HCT116 (cell line): ENCODE data around the gene PGA4. TPM values are rescaled to one million over a fixed set of nuclear protein-coding genes. Genes with fewer than 3 reads are reported as not detected.

Experiments used
- ATAC-seq: fragments of 200-7000 bp; cut with Tn5 transposase; 2 replicates; pipeline ENCODE4 v1.9.1; 2020; ENCODE audit warnings: mild to moderate bottlenecking, moderate library complexity
- BruUV-seq: library from RNA; stranded (reverse); fragments of 400-500 nt; replicated peaks from 2 replicates; lab custom pipeline; 2021; lab: Mats Ljungman, UMichigan
- CTCF ChIA-PET: fragments of 300-600 bp; sonication (Branson Sonifier 250); formaldehyde crosslinking; loops from one replicate; lab custom pipeline; 2021; ENCODE audit warnings: antibody characterized with exemption; lab: Charles Lee
- POLR2A ChIA-PET: fragments of 300-600, 350-600 bp; sonication (Branson Sonifier 250); formaldehyde crosslinking; loops from one replicate; lab custom pipeline; 2021; ENCODE audit warnings: antibody characterized with exemption; lab: Charles Lee
- RAD21 ChIA-PET, 2 experiments: fragments of 300-600 bp; sonication (Branson Sonifier 250); formaldehyde crosslinking; loops; one replicate each; lab custom pipeline; 2023; ENCODE audit warnings: low total read pairs in 2 of 2; ENCODE audit not compliant: uncharacterized antibody in 2 of 2, unreplicated experiment in 2 of 2, low non-redundant PET in 1 of 2; lab: Charles Lee
- DNase-seq: peaks from one replicate; pipeline ENCODE4 v3.0.0-alpha.2; 2010; ENCODE audit warnings: low read depth, low spot score
- H2AFZ ChIP-seq: fragments of 200-600 bp; shearing (Covaris generic), sonication (generic); 2 replicates; pipeline ENCODE4 v1.6.1; 2017; ENCODE audit warnings: low read depth, mixed run types, mixed read lengths, antibody characterized with exemption, low read length; ENCODE audit not compliant: poor library complexity, severe bottlenecking
- H3K27ac ChIP-seq: 2 replicates; pipeline ENCODE4 v1.5.1; 2012; ENCODE audit warnings: low read depth, low read length
- H3K27me3 ChIP-seq: fragments of 200-600 bp; sonication (generic); 2 replicates; pipeline ENCODE4 v1.6.1; 2016; ENCODE audit warnings: mixed run types, low read length, mixed read lengths; ENCODE audit not compliant: insufficient read depth
- H3K36me3 ChIP-seq, 2 experiments: fragments of 200-500 bp in 1 of 2; fragments of 200-600 bp in 1 of 2; sonication (Bioruptor generic) in 1 of 2; sonication (generic) in 1 of 2; 2 replicates each; pipeline versions ENCODE4 v1.5.1 to v1.6.1; 2014 to 2016; ENCODE audit warnings: low read length in 2 of 2, inconsistent platforms in 1 of 2, mixed read lengths in 1 of 2, mixed run types in 1 of 2; ENCODE audit not compliant: insufficient read depth in 2 of 2, control insufficient read depth in 1 of 2
- H3K4me1 ChIP-seq, 2 experiments: fragments of 200-600 bp in 1 of 2; sonication (generic) in 1 of 2; 2 replicates each; pipeline versions ENCODE4 v1.5.1 to v1.6.1; 2012 to 2017; ENCODE audit warnings: low read length in 2 of 2, inconsistent platforms in 1 of 2, mild to moderate bottlenecking in 1 of 2, mixed read lengths in 1 of 2, mixed run types in 1 of 2, moderate library complexity in 1 of 2; ENCODE audit not compliant: insufficient read depth in 2 of 2, control insufficient read depth in 1 of 2
- H3K4me2 ChIP-seq: fragments of 200-600 bp; sonication (generic); 2 replicates; pipeline ENCODE4 v1.6.1; 2017; ENCODE audit warnings: mixed run types, low read length, mixed read lengths
- H3K4me3 ChIP-seq, 2 experiments: fragments of 200-600 bp in 1 of 2; sonication (generic) in 1 of 2; replicated peaks in 1 of 2; 2 replicates each; pipeline ENCODE4 v1.5.1; 2011 to 2016; ENCODE audit warnings: low read length in 2 of 2, control low read depth in 1 of 2, low read depth in 1 of 2, mild to moderate bottlenecking in 1 of 2, mixed read lengths in 1 of 2, mixed run types in 1 of 2
- H3K79me2 ChIP-seq: fragments of 200-600 bp; sonication (generic); 2 replicates; pipeline ENCODE4 v1.6.1; 2017; ENCODE audit warnings: mild to moderate bottlenecking, mixed run types, low read length, moderate library complexity, mixed read lengths; ENCODE audit not compliant: insufficient read depth
- H3K9ac ChIP-seq: fragments of 200-600 bp; sonication (generic); 2 replicates; pipeline ENCODE4 v1.6.1; 2016; ENCODE audit warnings: low read length, mixed read lengths
- H3K9me2 ChIP-seq: fragments of 200-600 bp; sonication (generic), shearing (Covaris generic); 2 replicates; pipeline ENCODE4 v1.6.1; 2017; ENCODE audit warnings: mixed run types, mild to moderate bottlenecking, moderate library complexity; ENCODE audit not compliant: insufficient read depth
- H3K9me3 ChIP-seq, 2 experiments: fragments of 200-500 bp in 1 of 2; fragments of 200-600 bp in 1 of 2; sonication (Bioruptor generic) in 1 of 2; sonication (generic) in 1 of 2; 2 replicates each; pipeline ENCODE4 v1.6.1; 2014 to 2017; ENCODE audit warnings: low read length in 2 of 2, mixed read lengths in 2 of 2, inconsistent platforms in 1 of 2, low read depth in 1 of 2, mild to moderate bottlenecking in 1 of 2, mixed run types in 1 of 2, moderate library complexity in 1 of 2; ENCODE audit not compliant: control insufficient read depth in 1 of 2, insufficient read depth in 1 of 2
- H4K20me1 ChIP-seq: fragments of 200-600 bp; sonication (generic), shearing (Covaris generic); 2 replicates; pipeline ENCODE4 v1.6.1; 2017; ENCODE audit warnings: mixed run types, mild to moderate bottlenecking, moderate library complexity; ENCODE audit not compliant: insufficient read depth
- CBX3 ChIP-seq: IDR thresholded peaks from 2 replicates; pipeline ENCODE4 v1.6.1; 2012; ENCODE audit warnings: low read depth
- CEBPB ChIP-seq: IDR thresholded peaks from 2 replicates; pipeline ENCODE4 v1.6.1; 2012; ENCODE audit warnings: low read depth
- ELF1 ChIP-seq: IDR thresholded peaks from 2 replicates; pipeline ENCODE4 v1.6.1; 2012; ENCODE audit warnings: low read depth, borderline replicate concordance
- FOSL1 ChIP-seq: IDR thresholded peaks from 2 replicates; pipeline ENCODE4 v1.6.1; 2012; ENCODE audit warnings: low read depth
- JUND ChIP-seq: IDR thresholded peaks from 2 replicates; pipeline ENCODE4 v1.6.1; 2012
- MAX ChIP-seq: IDR thresholded peaks from 2 replicates; pipeline ENCODE4 v1.6.1; 2012
- POLR2AphosphoS5 ChIP-seq: IDR thresholded peaks from 2 replicates; pipeline ENCODE4 v1.6.1; 2011; ENCODE audit warnings: mild to moderate bottlenecking, low read depth, low read length, moderate library complexity
- SP1 ChIP-seq: IDR thresholded peaks from 2 replicates; pipeline ENCODE4 v1.6.1; 2012; ENCODE audit warnings: low read depth
- SRF ChIP-seq: IDR thresholded peaks from 2 replicates; pipeline ENCODE4 v1.6.1; 2012; ENCODE audit warnings: low read depth
- TCF7L2 ChIP-seq: IDR thresholded peaks from 2 replicates; pipeline ENCODE4 v1.7.0; 2011; ENCODE audit warnings: borderline replicate concordance, inconsistent platforms; ENCODE audit not compliant: insufficient read depth, insufficient read length; ENCODE audit errors: extremely low read depth
- YY1 ChIP-seq: IDR thresholded peaks from 2 replicates; pipeline ENCODE4 v1.6.1; 2011; ENCODE audit warnings: low read length, low read depth, moderate library complexity, mild to moderate bottlenecking; ENCODE audit not compliant: insufficient replicate concordance; ENCODE audit errors: extremely low read depth
- intact Hi-C: fragments of 100-400 bp; cut with micrococcal nuclease; formaldehyde crosslinking; loops from 2 replicates; pipeline ENCODE4 v1.10.0; 2022
- total RNA-seq: library from RNA; stranded (reverse); gene quantifications from one replicate; pipeline ENCODE4 v1.2.1, GENCODE V29; 2021; ENCODE audit not compliant: unreplicated experiment
- TF ChIP-seq, protein P1 (sequence below): IDR thresholded peaks from 2 replicates; pipeline ENCODE4 v1.6.1; 2012; ENCODE audit warnings: low read depth
- TF ChIP-seq, protein P2 (sequence below): IDR thresholded peaks from 2 replicates; pipeline ENCODE4 v1.6.1; 2012
- TF ChIP-seq, protein P3 (sequence below), 3 experiments: fragments of 200-600 bp in 1 of 3; sonication (generic) in 1 of 3; IDR thresholded peaks in 2 of 3; conservative IDR thresholded peaks in 1 of 3; 2 replicates each; pipeline ENCODE4 v1.5.1; 2012 to 2017; ENCODE audit warnings: low read depth in 2 of 3, low read length in 2 of 3, antibody characterized with exemption in 1 of 3, borderline replicate concordance in 1 of 3, control low read depth in 1 of 3, mild to moderate bottlenecking in 1 of 3, mixed read lengths in 1 of 3, mixed run types in 1 of 3, moderate library complexity in 1 of 3; ENCODE audit not compliant: insufficient read depth in 1 of 3

The PGA4 gene
- total RNA-seq, 1 experiment from 2014 or later, result not detected

DNA sequence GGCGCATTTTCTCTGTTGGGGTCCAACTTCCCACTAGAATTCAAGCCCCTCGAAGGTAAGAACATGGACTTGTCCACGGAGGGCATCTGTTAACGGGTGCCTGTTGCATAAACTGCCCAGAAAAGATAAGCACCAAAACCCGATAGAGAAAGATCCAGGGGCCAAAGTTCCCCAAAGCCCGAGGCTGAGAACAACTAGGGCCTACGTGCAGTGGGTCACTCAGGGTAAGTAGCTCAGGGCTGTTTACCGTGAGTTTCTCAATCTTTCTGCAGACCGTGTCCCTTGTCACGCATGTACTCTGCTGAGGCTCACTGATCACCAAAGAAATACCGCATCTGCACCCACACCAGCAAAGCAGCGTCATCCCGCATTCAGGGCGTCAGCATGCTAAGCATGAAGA is 43.2 kb downstream of the PGA4 start (continued):
- TF ChIP-seq, protein P1, sequence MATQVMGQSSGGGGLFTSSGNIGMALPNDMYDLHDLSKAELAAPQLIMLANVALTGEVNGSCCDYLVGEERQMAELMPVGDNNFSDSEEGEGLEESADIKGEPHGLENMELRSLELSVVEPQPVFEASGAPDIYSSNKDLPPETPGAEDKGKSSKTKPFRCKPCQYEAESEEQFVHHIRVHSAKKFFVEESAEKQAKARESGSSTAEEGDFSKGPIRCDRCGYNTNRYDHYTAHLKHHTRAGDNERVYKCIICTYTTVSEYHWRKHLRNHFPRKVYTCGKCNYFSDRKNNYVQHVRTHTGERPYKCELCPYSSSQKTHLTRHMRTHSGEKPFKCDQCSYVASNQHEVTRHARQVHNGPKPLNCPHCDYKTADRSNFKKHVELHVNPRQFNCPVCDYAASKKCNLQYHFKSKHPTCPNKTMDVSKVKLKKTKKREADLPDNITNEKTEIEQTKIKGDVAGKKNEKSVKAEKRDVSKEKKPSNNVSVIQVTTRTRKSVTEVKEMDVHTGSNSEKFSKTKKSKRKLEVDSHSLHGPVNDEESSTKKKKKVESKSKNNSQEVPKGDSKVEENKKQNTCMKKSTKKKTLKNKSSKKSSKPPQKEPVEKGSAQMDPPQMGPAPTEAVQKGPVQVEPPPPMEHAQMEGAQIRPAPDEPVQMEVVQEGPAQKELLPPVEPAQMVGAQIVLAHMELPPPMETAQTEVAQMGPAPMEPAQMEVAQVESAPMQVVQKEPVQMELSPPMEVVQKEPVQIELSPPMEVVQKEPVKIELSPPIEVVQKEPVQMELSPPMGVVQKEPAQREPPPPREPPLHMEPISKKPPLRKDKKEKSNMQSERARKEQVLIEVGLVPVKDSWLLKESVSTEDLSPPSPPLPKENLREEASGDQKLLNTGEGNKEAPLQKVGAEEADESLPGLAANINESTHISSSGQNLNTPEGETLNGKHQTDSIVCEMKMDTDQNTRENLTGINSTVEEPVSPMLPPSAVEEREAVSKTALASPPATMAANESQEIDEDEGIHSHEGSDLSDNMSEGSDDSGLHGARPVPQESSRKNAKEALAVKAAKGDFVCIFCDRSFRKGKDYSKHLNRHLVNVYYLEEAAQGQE, result no peak
- TF ChIP-seq MAX, result no peak

DNA sequence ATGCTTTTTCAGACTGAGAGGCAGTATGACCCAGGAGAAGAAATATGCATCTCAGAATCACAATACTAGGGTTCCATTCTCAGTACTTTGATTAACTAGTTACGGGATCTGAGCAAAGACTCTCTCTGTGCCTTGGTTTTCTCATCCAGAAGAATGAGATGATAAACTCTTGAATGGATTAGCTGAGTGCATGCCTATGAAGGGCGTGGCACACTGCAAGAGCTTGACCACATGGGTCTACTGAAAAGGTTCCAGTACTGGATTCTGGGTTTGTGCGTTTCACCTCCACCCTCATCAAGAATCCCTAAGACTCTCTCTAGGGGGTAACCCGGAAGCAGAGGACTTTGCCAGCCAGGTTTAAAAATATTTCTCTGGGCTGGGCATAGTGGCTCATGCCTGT is 44.5 kb downstream of the PGA4 start:
- no peaks in the 10 kb centered on the region for H3K27me3 ChIP-seq
- ChIA-PET CTCF (no interaction called here), POLR2A (no interaction called here), RAD21 (no interaction called here)
- no peaks in the 10 kb centered on the region for H3K79me2 ChIP-seq
- H3K27ac ChIP-seq, result no peak overlapping the region
- BruUV-seq, result no TSS peak
- H3K4me1 ChIP-seq, result peaks cover 8 to 15% of the 10 kb centered on the region in 2 experiments
- peak overlapping the region; percentile 63 for H3K4me2 ChIP-seq
- no peaks in the 10 kb centered on the region for H3K9me3 ChIP-seq
- no peaks in the 10 kb centered on the region for H3K36me3 ChIP-seq
- no peak overlapping the region for H3K9ac ChIP-seq
- ATAC-seq (peak; percentile 72), DNase-seq (no peak)
- no peak overlapping the region for H2AFZ ChIP-seq
- H3K4me3 ChIP-seq, result 0 out of 4 replicates have a peak overlapping the region, but pooled peaks of 1 of the 2 experiments have one; percentile 16
- H3K9me2 ChIP-seq, result no peaks in the 10 kb centered on the region
- H4K20me1 ChIP-seq, result no peaks in the 10 kb centered on the region
- intact Hi-C loops, result no loop called here
- no peak for TF ChIP-seq ELF1
- TF ChIP-seq JUND, result no peak
- no peak for TF ChIP-seq POLR2AphosphoS5
- TF ChIP-seq, protein P1, result no peak
- TF ChIP-seq, protein P2, sequence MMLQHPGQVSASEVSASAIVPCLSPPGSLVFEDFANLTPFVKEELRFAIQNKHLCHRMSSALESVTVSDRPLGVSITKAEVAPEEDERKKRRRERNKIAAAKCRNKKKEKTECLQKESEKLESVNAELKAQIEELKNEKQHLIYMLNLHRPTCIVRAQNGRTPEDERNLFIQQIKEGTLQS, result no peak
- TF ChIP-seq FOSL1, result no peak
- no peak for TF ChIP-seq SRF
- TF ChIP-seq YY1, result no peak
- TF ChIP-seq CBX3, result no peak
- TF ChIP-seq SP1, result no peak
- TF ChIP-seq, protein P3, sequence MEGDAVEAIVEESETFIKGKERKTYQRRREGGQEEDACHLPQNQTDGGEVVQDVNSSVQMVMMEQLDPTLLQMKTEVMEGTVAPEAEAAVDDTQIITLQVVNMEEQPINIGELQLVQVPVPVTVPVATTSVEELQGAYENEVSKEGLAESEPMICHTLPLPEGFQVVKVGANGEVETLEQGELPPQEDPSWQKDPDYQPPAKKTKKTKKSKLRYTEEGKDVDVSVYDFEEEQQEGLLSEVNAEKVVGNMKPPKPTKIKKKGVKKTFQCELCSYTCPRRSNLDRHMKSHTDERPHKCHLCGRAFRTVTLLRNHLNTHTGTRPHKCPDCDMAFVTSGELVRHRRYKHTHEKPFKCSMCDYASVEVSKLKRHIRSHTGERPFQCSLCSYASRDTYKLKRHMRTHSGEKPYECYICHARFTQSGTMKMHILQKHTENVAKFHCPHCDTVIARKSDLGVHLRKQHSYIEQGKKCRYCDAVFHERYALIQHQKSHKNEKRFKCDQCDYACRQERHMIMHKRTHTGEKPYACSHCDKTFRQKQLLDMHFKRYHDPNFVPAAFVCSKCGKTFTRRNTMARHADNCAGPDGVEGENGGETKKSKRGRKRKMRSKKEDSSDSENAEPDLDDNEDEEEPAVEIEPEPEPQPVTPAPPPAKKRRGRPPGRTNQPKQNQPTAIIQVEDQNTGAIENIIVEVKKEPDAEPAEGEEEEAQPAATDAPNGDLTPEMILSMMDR (IDR thresholded peaks at IDR 0.05 in 2 of 3, conservative IDR thresholded peaks at IDR 0.05 in 1 of 3; ENCODE audit: borderline replicate concordance in 1 of 3, insufficient read depth in 1 of 3, low read depth in 2 of 3, low read length in 2 of 3), result no peak
- TF ChIP-seq MAX, result no peak
- no peak for TF ChIP-seq CEBPB
- no peak for TF ChIP-seq TCF7L2
